OCI-LY3 (cell line): Measurements from ENCODE around the gene DHTKD1.

Experiments
- CTCF ChIP-seq: fragments of 200-600, 300-600 bp; sonication (generic); IDR thresholded peaks from 2 replicates; pipeline ENCODE4 v1.5.1; 2014; ENCODE audit warnings: antibody characterized with exemption, low read length, low read depth
- EZH2phosphoT487 ChIP-seq: fragments of 200-600 bp; shearing (Covaris generic); IDR thresholded peaks from 2 replicates; pipeline ENCODE4 v1.6.1; 2018; ENCODE audit warnings: antibody characterized with exemption, mixed run types, low read depth

- TF ChIP-seq CTCF (no peak), EZH2phosphoT487 (no peak)
These were observed 12.7 kb downstream of the DHTKD1 start for GRCh38 chr10:12081470-12081869.
